HUES64 (cell line): ENCODE results near the gene RBFOX2. TPM values are rescaled to one million over a fixed set of nuclear protein-coding genes. Genes with fewer than 3 reads are reported as not detected.
"Not testable (repeated sequence)": the region's sequence is repeated elsewhere in the genome, so short reads cannot be mapped to it uniquely, and the experiment has no call there.

Experiments used
- H3K27ac ChIP-seq: 2 replicates; pipeline ENCODE4 v1.7.0; 2013; ENCODE audit warnings: low read depth, low read length, inconsistent platforms
- H3K27me3 ChIP-seq: 2 replicates; pipeline ENCODE4 v1.6.1; 2013; ENCODE audit warnings: mild to moderate bottlenecking, low read length; ENCODE audit not compliant: insufficient read depth
- H3K36me3 ChIP-seq: 2 replicates; pipeline ENCODE4 v1.6.1; 2013; ENCODE audit warnings: mild to moderate bottlenecking, low read length; ENCODE audit not compliant: insufficient read depth
- H3K4me1 ChIP-seq: 2 replicates; pipeline ENCODE4 v1.6.1; 2013; ENCODE audit warnings: mild to moderate bottlenecking, low read length, moderate library complexity; ENCODE audit not compliant: insufficient read depth
- H3K4me3 ChIP-seq: 2 replicates; pipeline ENCODE4 v1.5.1; 2013; ENCODE audit warnings: mild to moderate bottlenecking, low read length, moderate library complexity
- H3K9ac ChIP-seq: 2 replicates; pipeline ENCODE4 v1.6.1; 2013; ENCODE audit warnings: mild to moderate bottlenecking, low read depth, low read length
- H3K9me3 ChIP-seq: 2 replicates; pipeline ENCODE4 v1.6.1; 2013; ENCODE audit warnings: low read depth, low read length; ENCODE audit not compliant: insufficient read depth
- WGBS: fragments of 150-250, 120-280 bp; methylation state at CpG from one replicate; pipeline ENCODE4 v1.1.7; 2013; ENCODE audit warnings: missing lambda C conversion rate; 5-methylcytosine and 5-hydroxymethylcytosine counted together
- polyA plus RNA-seq, 2 experiments: library from polyadenylated mRNA; stranded (reverse); fragments of 50-300 nt; gene quantifications; one replicate each; pipeline ENCODE4 v1.2.3, GENCODE V29; 2013

RBFOX2 gene, protein sequence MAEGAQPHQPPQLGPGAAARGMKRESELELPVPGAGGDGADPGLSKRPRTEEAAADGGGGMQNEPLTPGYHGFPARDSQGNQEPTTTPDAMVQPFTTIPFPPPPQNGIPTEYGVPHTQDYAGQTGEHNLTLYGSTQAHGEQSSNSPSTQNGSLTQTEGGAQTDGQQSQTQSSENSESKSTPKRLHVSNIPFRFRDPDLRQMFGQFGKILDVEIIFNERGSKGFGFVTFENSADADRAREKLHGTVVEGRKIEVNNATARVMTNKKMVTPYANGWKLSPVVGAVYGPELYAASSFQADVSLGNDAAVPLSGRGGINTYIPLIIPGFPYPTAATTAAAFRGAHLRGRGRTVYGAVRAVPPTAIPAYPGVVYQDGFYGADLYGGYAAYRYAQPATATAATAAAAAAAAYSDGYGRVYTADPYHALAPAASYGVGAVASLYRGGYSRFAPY
- polyA plus RNA-seq (2013, experiment 1 of 2) = 88.1 TPM
- 106 TPM for polyA plus RNA-seq (2013, experiment 2 of 2)

DNA sequence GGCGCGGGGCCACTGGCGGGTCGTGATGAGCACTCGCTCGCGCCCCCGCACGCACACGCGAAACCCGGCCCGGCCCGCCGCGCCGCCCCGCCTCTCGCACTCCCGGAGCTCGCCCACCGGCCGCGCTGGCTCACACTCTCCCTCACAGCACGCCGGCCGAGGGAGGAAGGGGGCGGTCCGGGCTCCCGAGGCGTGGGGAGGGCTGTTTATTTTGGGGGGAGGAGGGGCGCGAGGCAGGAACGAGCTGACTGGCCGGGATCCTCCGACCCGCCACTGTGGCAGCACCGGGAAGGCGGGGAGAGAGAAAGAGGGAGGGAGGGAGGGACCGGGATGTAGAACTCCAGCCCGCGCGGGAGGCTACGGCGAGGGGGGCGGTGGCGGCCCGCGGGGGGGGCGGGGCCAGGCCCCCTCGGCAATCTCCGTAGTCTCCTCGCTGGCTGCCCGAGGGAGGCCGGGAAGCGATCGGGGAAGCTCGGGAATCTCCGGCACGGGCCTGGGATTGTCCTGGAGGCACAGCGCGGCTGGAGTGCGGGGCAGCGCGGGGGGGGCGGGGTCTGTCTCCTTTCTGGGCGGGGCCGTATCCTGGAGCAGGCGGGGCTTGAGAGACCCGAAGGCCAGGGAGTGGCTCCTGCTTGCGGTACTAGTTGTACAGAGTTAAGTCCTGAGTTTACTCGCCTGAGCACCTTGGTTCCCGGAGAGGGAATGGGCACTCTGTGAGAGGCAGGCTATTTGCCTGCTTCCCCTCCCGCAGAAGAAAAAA lies at the start of gene RBFOX2:
TSS of gene RBFOX2 (minus strand) at position 179 of the 760 bp plus-strand sequence. CDS start 399 bp downstream, outside the sequence.
- Histone ChIP-seq H3K27ac (peak within 1 kb of the TSS; percentile 96), H3K9ac (peak within 1 kb of the TSS; percentile 74), H3K36me3 (no peaks in the 10 kb centered on the region; the same call in 1 of the 2 replicates), H3K9me3 (no peaks in the 10 kb centered on the region), H3K27me3 (no peaks in the 10 kb centered on the region), H3K4me1 (peaks cover 19% of the 10 kb centered on the region), H3K4me3 (peak within 1 kb of the TSS; percentile 66)
- WGBS = 1% methylated on average over 71 of the region's 74 CpGs

DNA sequence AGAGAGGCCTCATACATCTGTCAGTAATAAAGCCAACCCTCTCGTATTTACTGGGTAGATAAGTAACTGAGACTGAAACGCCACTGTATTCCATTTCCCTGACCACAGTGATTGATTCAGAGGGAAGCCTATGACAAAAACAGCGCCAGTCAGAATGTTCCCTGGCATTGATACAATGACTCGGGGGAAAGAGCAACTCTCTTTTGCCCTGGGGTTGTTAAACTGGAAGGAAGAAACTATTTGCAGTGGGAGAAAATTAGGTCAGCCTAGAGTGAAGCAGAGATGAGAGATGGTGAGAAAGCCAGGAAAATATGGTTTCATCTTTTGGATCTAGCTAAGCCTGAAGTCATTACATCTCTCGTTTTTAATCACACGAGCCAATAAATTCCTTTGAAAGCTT lies 48.6 kb upstream of the RBFOX2 start:
- H3K36me3 ChIP-seq = no peaks in the 10 kb centered on the region
- WGBS = 94% methylated on average over 6 of the region's 6 CpGs
- H3K27me3 ChIP-seq = no peaks in the 10 kb centered on the region
- no peak overlapping the region for H3K27ac ChIP-seq
- no peak overlapping the region for H3K9ac ChIP-seq
- no peak overlapping the region for H3K4me3 ChIP-seq
- no peaks in the 10 kb centered on the region for H3K4me1 ChIP-seq
- no peaks in the 10 kb centered on the region for H3K9me3 ChIP-seq

DNA sequence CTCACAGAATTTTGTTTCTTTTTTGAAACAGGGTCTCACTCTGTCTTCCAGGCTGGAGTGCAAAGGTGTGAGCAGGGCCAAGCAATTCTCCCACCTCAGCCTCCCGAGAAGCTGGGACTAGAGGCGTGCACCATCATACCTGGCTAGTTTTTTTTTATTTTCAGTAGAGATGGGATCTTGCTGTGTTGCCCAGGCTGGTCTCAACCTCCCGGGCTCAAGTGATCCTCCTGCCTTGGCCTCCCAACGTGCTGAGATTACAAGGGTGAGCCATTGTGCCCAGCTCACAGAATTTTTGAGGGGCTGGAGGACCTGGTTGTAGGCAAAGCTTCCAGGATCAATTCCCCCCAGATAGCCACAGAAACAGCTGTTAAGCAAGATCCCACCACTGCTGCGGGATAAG lies 47.1 kb upstream of the RBFOX2 start:
- no peaks in the 10 kb centered on the region for H3K9me3 ChIP-seq
- H3K27ac ChIP-seq = no peak overlapping the region
- WGBS = 92% methylated on average over 5 of the region's 5 CpGs
- H3K4me3 ChIP-seq = no peak overlapping the region
- H3K9ac ChIP-seq = no peak overlapping the region
- H3K36me3 ChIP-seq = no peaks in the 10 kb centered on the region
- no peaks in the 10 kb centered on the region for H3K27me3 ChIP-seq
- no peaks in the 10 kb centered on the region for H3K4me1 ChIP-seq

DNA sequence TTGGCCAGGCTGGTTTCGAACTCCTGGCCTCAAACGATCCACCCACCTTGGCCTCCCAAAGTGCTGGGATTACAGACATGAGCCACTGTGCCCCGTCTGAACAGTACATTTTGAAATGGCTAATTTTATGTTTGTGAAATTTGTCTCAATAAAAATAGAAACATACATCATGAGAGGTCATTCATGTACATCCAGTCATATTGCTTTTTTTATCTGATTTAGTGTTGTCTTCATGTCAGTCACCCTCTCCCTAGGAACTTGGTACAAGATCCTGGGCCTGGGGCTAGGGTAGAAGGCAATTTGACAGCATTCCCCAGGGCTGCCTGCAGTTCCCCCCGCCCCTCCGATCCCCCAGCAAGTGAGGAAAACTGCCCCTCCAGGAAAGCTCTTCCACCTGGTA lies 46.6 kb upstream of the RBFOX2 start:
- no peaks in the 10 kb centered on the region for H3K36me3 ChIP-seq
- H3K27me3 ChIP-seq = no peaks in the 10 kb centered on the region
- WGBS = 95% methylated on average over 4 of the region's 5 CpGs
- H3K4me3 ChIP-seq = no peak overlapping the region
- no peaks in the 10 kb centered on the region for H3K9me3 ChIP-seq
- H3K9ac ChIP-seq = no peak overlapping the region
- H3K4me1 ChIP-seq = no peaks in the 10 kb centered on the region
- H3K27ac ChIP-seq = no peak overlapping the region

DNA sequence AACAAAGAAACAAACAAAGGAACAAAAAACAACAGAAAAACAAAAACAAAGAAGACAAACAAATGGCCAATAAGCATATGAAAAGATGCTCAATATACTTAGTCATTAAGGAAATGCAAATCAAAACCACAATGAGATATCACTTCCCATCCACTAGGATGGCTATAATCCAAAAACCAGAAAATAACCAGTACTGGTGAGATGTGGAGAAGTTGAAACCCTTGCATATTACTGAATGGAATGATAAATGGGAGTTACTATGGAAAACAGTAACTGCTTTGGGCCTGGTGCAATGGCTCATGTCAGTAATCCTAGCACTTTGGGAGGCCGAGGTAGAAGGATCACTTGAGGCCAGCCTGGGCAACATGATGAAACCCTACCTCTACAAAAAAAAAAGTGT lies 44.9 kb upstream of the RBFOX2 start:
- no peaks in the 10 kb centered on the region for H3K27me3 ChIP-seq
- no peaks in the 10 kb centered on the region for H3K9me3 ChIP-seq
- H3K4me3 ChIP-seq = no peak overlapping the region
- H3K4me1 ChIP-seq = no peaks in the 10 kb centered on the region
- no peak overlapping the region for H3K27ac ChIP-seq
- no peak overlapping the region for H3K9ac ChIP-seq
- WGBS = 100% methylated on average over 1 of the region's 1 CpG
- H3K36me3 ChIP-seq = no peaks in the 10 kb centered on the region

DNA sequence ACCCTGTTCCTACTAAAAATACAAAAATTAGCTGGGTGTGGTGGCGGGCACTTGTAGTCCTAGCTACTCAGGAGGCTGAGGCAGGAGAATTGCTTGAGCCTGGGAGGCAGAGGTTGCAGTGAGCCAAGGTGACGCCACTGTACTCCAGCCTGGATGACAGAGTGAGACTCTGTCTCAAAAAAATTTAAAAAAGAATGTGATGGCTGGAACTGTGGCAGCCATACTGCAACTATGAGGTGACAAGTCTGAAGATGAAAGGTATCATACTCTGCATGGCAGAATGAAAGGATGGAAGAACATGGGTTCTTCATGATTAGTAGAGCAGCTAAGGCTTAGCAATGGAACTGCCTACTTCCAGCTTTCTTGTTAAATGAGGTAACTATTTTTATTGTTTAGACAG lies 42.0 kb upstream of the RBFOX2 start:
- not testable (repeated sequence) for H3K4me3 ChIP-seq, H3K27ac ChIP-seq, H3K9ac ChIP-seq, H3K4me1 ChIP-seq, H3K27me3 ChIP-seq, H3K36me3 ChIP-seq, H3K9me3 ChIP-seq
- WGBS = 88% methylated on average over 2 of the region's 2 CpGs

DNA sequence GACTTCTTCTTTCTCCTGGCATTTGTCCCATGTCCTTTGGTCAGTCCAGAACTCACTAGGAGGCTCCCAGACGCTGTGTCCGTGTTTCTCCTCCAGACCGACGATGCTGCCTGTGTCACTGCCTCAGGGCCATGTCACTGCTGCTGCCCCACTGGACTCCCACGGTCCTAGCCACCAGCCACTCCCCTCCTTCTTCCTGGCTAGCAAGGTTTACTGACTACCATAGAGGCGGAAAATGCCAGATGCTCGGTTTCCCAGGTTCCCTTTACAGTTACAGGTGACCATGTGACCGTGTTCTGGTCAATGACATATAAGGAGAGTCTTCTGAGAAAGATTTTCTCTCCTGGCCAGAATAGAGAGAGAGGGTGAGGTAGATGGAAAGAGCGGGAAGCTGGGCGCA lies 40.7 kb upstream of the RBFOX2 start:
- Histone ChIP-seq H3K4me1 (peaks cover 6% of the 10 kb centered on the region; the same call in 1 of the 2 replicates), H3K27ac (no peak overlapping the region)
- WGBS = 87% methylated on average over 10 of the region's 10 CpGs

DNA sequence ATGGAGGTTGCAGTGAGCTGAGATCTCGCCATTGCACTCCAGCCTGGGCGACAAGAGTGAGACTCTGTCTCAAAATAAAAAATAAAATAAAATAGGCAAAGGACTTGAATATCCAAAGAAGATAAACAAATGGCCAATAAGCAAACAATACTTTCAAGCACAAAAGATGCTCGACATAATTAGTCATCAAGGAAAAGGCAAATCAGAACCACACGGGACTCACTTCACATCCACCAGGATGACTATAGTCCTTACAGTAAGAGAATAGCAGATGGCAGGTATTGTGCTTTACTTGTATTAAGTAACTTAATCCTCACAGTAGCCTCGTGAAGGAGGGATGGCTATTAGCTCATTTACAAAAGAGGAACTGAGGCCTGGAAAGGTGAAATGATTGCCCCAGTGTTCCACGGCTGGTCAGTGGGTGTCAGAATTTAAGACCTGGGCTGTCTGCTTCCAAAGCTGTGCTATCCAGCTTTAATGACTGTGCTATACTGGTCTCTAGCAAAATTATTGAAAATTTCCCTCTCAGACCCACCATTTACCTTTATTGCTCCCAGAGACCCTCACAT lies 40.2 kb upstream of the RBFOX2 start:
- H3K4me3 ChIP-seq = no peak overlapping the region
- WGBS = 77% methylated on average over 6 of the region's 6 CpGs
- H3K27me3 ChIP-seq = no peaks in the 10 kb centered on the region
- H3K9ac ChIP-seq = no peak overlapping the region
- peaks cover 6% of the 10 kb centered on the region; the same call in 1 of the 2 replicates for H3K4me1 ChIP-seq
- no peak overlapping the region for H3K27ac ChIP-seq
- H3K9me3 ChIP-seq = no peaks in the 10 kb centered on the region
- no peaks in the 10 kb centered on the region for H3K36me3 ChIP-seq

More for the DNA sequence above, 40.7 kb upstream of the RBFOX2 start:
- Histone ChIP-seq H3K4me3 (no peak overlapping the region), H3K9ac (no peak overlapping the region), H3K9me3 (no peaks in the 10 kb centered on the region), H3K36me3 (no peaks in the 10 kb centered on the region), H3K27me3 (no peaks in the 10 kb centered on the region)

DNA sequence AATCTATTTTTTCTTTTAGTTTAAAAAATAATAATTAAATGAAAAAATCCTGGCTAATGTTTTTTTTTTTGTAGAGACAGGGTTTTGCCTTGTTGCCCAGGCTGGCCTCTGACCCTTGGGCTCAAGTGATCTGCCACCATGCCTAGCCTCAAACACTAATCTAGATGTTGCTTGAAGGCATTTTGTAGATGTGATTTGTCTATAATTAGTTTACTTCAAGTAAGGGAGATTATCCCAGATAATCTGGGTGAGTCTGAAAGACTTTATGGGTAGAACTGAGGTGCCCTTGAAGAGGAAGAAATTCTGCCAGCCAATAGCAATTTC lies 38.6 kb upstream of the RBFOX2 start:
- Histone ChIP-seq H3K4me1 (peaks cover 6% of the 10 kb centered on the region; the same call in 1 of the 2 replicates), H3K9ac (no peak overlapping the region), H3K4me3 (no peak overlapping the region), H3K36me3 (no peaks in the 10 kb centered on the region), H3K9me3 (no peaks in the 10 kb centered on the region), H3K27ac (no peak overlapping the region), H3K27me3 (no peaks in the 10 kb centered on the region)

DNA sequence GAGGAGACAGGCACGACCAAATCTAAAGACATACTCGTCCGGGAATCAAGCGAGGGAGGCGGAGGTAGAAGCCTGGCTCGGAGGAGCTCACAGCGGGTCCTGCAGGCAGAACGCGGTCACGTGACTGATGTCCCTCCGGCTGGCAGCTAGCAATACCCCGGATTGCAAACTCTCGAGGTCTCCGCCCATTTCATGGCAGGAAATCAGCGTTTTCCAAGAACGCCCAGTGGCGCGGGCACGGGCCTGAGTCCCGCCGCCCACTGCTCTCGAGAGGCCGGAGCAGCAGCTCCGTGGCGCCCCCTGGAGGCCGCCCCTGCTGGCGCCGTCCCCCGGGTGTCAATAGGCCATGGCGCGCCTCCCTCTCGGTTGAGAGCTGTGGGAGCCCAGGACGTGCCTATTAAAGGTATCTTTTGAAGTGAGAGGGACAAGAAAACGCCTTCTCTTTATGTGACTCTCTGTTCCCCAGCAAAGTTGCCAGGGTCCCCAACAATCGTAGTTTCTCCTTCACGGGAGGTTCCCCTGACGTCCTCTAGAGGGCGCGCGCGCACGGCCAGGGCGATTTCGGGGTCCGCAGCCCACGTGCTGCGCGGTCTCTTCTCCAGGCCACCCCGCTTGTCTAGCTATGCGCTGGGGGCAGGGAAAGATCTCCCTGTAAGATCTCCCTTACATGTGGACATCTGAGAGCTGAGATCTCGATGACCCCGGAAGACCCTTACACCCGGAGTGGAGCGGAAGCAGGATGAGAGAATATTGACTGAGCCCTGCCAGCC lies 37.3 kb upstream of the RBFOX2 start:
- Histone ChIP-seq H3K27me3 (no peaks in the 10 kb centered on the region), H3K4me3 (peak overlapping the region; percentile 61), H3K4me1 (peaks cover 6% of the 10 kb centered on the region; the same call in 1 of the 2 replicates), H3K27ac (peak overlapping the region; percentile 67; the same call in 1 of the 2 replicates), H3K9me3 (no peaks in the 10 kb centered on the region), H3K36me3 (no peaks in the 10 kb centered on the region), H3K9ac (peak overlapping the region; percentile 82)
- 7% methylated on average over 54 of the region's 54 CpGs for WGBS
